SW480 (cell line): ENCODE data around the gene SERTAD1.
A peak's percentile ranks its signal among the peaks of the same experiment; 100 is the strongest.
"Not testable (repeated sequence)": the region's sequence is repeated elsewhere in the genome, so short reads cannot be mapped to it uniquely, and the experiment has no call there.

Experiments used
- DNase-seq: peaks from one replicate; pipeline ENCODE4 v3.0.0-alpha.2; 2016; ENCODE audit warnings: low spot score

Gene SERTAD1

DNA sequence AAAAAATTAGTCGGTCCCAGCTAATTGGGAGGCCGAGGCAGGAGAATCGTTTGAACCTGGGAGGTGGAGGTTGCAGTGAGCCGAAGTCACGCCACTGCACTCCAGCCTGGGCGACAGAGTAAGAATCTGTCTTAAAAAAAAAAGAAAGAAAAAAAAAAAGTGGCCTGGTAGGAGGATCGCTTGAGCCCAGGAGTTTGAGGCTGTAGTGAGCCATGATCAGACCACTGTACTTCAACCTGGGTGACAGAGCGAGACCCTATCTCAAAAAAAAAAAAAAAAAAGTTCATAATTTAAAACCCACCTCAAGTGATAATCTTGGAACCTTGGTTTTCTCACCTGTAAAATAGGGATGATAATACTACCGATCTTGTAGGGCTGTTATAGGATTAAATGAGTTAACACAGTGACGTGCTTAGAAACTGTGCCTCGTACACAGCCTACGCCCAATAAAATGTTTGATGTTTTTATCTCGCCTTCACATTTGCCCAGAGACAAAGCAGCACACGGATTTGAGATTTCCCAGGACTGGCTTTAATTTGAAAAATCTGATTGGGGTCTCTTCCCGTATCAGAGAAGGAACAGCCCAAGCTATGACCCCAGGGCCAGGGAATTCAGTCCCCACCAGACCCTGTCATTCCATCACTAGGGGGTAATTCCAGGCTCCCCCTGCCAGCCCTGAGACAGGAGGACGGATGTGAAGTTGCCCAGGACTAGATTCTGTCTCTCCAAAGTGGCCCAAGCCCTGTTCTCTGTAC is 3.6 kb downstream of the SERTAD1 start:
- DNase-seq = no peak

DNA sequence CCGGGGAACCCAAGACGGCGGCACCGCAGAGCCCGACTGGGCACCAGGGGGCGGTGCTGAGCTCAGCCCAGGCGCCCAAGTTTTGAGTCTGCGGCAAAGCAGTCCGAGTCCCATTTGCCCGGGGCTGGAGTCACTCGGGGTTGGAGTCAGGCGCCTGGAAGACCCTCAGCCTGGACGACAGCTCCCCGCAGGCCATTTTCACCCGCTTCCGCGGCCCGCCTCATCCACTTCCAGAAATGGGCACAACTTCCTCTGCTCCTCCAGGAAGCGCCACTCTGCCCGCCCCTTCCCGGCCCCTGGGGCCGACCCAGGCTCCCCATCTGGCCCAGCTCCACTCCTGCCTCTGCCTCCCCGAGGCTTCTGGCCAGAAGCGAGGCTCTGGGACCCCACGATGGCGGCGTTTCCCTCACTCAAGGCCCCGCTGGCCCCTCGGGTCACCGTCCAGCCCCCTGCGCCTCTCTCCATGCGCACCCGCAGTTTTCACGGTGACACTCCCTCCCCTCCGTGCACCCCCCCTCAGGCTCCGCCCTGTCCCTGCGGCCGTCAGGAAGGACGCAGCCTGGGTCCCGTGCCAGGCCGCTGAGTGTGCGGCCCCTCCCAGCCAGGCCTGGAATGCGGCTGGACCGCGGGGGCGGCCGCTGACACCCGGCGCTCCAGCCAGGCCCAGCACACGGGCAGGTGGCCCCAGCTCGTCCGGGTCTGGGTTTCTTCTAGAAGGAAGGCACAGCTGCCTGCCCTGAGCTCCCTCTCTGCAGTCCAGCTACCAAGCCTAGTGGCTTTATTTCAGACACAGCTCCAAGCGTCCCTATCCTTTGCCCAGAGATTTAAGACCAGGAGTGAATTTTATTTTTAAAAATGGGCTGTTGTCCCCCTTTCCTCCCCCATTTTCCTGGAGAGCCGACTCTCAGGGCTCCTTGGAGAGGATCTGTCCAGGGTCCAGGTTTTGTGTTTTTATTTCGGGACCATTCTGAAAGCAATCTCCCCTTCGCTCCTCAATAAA is 4.7 kb downstream of the SERTAD1 start:
- DNase-seq = peak; percentile 94

DNA sequence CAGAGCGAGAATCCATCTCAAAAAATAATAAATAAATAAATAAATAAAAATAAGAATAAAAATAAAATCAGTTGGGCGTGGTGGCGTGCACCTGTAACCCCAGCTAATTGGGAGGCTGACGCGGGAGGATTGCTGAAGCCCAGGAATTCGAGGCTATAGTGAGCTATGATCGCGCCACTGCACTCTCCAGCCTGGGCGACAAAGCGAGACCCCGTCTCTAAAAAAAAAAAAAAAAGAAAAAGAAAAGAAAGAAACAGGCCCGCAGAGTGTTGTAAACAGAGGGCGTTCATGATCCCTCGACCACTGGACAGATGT is 5.4 kb downstream of the SERTAD1 start:
- DNase-seq = no peak

DNA sequence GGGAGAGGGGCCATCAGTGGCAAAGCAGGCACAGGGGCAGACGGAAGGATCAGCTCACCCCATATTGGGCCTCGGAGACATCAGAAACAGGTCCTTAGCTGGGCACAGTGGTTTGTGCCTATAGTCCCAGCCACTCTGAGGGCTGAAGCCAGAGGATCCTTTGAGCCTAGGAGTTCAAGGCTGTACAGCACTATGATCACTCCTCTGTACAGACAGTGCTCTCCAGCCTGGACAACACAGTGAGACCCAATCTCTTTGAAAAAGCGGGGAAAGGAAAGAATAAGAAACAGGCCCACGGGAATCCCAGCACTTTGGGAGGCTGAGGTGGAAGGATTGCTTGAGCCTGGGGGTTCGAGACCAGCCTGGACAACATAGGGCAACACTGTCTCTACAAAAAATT is 6.0 kb downstream of the SERTAD1 start:
- no peak for DNase-seq

DNA sequence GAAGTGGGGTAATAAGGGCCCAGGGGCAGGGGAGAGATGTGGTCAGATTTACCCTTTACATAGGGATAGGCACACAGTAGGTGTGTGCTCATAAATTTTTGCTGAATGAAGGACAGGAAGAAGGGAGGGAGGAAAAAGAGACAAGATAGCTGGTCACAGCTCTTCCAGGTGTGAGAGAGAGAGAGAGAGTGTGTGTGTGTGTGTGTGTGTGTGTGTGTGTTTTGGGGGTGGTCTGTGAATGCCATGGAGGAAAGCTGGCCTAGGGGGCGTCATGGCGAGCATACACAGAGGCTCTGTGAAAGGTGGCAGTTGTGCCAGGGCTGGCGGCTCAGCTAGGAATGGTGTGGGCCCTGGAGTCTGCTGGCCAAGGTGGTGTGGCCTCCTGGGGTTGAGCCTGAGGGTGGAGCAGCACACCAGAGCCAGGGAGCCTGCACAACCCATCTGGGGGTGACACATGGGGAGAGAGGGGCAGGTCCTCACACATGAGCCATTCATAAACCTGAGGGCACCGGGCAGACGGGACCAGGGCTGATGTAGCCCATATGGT is 6.7 kb downstream of the SERTAD1 start:
- DNase-seq = no peak

DNA sequence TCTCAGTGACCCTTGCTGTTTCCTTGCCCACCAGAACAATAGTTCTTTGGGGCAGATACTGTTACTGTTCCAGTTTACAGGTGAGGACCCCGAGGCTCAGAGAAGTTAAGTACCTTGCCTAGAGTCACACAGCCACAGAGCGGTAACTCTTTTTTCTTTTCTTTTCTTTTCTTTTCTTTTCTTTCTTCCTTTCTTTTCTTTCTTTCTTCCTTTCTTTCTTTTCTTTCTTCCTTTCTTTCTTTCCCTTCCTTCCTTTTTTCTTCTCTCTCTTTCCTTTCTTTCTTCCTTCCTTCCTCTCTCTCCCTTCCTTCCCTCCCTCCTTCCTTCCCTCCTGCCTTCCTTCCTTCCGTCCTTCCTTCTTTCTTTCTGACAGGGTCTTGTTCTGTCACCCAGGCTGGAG is 7.8 kb downstream of the SERTAD1 start:
- DNase-seq = no peak

DNA sequence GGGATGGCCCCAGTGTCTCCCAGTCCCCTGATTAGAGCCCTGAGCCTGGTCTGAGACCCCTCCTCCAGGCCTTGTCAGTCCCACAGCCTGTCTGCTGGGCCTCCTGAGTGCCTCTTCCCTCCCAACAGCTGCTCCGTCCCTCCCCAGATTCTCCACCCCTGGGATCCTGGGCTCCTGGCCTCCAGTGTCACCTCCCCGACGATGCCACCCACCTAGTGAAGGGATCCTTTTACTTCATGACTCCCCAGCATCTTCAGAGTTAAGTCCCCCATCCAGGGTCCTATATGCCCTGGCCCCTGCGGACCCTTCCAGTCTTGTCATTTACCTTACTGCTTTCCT is 8.2 kb downstream of the SERTAD1 start:
- no peak for DNase-seq

DNA sequence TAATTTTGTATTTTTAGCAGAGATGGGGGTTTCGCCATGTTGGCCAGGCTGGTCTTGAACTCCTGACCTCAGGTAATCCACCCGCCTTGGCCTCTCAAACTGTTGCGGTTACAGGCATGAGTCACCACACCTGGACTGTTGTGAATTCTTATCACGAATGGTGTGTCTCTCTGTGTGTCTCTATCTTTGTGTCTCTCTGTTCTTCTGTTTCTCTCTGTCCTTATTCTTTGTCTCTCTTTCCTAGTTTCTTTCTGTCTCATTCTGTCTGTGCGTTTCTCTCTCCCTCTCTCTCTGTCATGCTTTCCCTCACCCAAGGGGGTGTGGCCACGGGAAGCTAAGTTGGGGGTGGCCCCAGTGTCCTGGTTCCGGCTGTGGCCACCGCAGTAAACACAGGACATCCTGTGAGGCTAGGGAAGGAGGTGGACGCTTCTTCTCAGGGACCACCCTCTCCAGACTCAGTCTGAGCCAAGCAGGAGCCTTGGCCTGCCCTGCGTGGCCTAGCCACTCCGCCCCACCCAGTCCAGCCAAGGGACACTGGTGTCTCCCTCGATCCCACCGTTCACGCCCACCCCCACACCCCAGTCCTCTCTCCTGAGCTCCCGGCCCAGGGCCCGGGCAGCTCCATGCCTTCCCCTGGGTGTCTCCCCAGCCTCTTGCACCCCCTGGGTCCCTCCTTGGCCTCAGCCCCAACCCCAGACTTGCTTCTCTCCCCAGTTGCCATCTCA is 8.7 kb downstream of the SERTAD1 start:
- DNase-seq = peak; percentile 82

DNA sequence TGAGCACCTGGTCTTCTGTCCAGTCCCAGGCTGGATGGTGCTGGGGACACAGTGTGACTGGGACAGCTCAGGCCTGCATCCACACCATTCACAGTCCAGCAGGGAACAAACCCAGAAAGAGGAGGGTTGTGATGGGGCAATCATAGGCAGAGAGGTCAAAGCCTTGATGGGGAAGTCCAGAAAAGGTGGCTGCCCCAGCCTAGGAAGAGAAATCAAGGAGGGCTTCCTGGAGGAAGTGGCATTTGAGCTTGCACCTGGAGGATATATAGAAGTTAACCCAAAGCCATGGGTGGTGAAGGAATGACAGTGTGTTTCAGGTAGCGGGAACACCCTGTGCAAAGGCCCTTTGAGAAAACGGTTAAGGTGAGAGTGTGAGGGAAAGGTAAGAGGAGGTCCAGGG is 10.0 kb downstream of the SERTAD1 start:
- DNase-seq = no peak

DNA sequence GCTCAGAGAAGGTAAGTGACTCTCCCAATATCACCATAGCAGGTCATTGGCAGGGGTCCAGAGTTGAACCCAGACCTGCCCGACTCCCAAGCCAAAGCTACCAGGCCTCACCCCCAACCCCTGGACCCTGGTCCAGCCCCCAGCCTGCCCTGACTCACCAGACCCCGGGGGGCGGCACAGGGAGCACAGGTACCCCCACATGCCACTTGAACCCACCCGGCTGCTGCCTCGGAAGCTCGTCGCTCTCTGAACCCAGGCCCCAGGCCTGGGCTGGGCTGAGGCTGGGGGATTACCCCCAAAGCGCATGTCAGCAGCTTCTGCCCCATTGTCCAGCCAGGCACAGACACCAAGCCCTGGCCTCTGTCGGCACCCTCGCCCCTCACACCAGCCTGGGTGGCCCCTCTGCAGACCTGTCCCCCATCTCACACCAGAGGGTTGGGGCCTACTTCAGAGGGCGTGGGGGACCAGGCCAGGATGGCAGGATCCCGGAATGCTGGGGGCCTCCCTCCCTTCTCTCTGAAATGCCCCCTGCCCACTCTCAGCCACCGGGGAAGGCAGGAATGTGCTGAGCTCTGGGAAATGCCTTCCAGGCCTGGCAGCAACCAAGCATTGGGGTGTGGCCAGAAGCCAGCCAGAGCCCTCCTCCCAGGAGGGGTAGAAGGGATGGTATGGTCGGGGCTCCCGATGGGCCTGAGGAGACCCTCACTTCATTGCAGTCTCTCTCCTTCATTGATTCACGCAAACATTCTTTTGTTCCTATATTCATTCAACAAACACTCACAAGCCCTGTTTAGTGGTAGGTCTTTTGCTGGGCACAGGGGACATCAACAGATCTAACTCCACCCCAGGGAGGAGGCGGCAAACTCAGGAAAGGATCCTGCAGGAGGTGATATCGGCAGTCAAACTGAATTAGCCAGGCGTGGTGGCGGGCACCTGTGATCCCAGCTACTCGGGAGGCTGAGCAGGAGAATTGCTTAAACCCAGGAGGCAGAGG is 11.0 kb downstream of the SERTAD1 start:
- no peak for DNase-seq

DNA sequence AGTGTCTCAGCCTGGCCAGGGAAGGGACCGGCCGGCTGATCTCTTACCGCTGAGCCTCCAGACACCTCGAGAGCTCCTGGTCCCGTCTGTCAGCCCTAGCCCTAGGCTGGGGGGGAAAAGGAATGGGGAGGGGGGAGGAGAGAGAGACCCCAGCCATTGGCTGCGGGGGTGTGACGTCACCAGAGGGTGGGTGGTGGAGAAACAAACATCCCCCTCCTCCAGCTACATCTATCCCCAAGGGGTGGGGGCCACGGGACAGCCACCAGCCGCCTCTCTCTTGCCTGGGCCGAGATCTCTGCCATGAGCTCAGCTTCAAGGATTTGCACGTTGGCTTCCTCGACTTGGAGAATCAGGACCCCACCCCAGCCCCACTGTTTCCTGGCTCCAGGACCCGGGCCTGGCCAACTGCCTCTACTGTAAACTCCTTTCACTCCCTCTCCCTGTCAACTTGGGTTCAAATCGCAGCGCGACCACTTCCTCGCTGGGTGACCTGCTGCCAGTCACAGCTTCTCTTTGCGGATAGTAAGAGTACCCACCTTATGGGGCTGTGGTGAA is 12.4 kb downstream of the SERTAD1 start, which contains the start of gene PRX:
Gene PRX (minus strand): TSS at position 88 of the 555 bp plus-strand sequence. CDS start 5,446 bp downstream, outside the sequence.
- no peak for DNase-seq

DNA sequence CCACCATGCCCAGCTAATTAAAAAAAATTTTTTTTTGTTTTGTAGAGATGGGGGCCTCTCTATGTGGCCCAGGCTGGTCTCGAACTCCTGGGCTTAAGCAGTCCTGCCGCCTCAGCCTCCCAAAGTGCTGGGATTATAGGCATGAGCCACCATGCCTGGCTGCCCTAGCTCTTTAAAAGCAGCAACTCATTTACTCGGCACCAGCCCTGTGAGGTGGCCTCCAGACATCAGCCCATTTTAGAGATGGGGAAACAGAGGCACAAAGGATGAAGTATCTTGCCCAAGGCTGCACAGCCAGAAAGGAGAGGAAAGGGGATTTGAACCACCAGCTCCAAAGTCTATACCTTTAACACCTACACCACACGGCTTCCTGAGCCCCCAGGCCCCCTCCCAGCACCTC is 12.9 kb downstream of the SERTAD1 start:
- no peak for DNase-seq

DNA sequence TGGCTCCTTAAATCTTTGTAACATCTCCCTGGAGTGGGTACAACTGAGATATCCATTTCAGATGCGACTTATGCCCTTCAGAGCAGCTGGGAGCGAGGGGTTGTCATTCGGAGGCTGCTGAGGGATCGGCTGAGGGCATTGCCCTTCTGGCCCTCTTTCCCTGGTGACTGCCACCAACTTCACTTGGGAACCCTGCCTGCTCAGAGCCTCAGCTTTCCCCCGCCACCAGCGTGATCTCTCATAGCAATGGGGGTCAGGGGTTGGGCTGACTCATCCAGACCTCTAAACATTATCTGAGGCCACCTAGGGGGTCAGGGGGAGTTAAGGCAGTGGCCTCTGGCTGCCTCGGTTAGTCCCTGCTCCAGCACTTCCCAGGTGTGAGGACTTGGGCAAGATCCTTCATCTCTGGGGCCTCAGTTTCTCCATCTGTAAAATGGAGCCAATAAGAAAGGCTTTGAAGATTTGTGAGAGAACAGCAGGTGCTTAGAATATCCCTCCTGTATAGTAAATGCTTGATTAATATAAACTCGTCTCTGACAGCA is 13.8 kb downstream of the SERTAD1 start:
- DNase-seq = no peak

DNA sequence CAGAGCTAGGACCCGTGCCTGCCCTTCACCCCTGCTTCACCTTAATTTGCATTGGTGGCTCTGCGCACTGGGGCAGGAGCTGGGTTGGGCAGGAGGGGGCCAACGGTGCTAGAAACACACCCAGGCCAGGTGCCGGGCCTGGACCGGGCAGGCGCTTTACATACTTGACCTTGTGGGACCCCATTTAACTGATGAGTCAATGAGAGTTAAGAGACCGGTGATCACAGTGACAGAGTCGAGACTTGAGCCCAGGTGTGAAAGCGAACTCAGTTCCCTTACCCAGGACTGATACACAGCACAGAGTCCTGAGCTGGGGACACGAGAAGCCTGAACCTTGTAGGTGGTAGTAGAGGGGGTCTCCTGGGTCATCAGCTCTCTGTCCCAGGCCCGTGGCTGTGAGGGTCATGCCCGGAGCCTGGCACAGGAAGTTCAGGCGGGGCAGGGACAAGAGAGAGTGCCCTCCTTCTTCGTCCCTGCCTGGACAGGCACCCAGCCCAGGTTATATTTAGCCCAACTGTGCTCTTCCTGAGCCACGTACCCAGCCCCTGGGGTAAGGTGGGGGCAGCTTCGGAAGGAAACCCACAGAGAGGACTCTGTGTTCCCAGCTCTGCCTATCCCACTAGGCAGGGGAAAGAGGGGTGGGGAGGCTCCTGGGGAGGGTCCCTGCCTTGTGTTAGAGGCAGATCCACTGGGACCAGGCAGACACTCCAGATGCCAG is 14.5 kb downstream of the SERTAD1 start:
- DNase-seq = no peak

DNA sequence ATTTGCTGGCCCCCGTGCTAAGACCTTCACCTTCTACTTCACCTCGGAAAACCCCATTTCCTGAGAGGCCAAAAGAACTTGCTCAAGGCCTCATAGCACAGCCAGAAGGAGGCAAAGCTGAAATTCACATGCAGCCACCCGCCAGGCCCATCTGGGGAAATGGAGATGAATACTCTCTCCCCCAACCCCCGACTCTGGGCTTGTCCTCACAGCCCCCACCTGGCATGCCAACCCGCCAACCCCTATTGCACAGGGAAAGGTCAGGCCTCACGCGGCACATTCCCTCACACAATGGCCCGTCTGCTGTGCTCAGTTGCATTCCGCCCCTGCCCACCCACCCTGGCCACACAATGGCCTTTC is 15.8 kb downstream of the SERTAD1 start:
- DNase-seq = no peak

DNA sequence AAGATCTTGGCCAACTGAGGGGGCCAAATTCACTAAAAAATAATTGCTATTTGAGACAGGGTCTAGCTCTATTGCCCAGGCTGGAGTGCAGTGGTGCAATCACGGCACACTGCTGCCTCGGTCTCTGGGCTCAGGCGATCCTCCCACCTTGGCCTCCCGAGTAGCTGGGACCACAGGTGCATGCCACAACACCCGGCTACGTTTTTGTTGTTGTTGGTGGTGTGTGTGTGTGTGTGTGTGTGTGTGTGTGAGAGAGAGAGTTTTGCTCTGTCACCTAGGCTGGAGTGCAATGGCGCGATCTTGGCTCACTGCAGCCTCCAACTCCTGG is 17.2 kb downstream of the SERTAD1 start:
- DNase-seq = not testable (repeated sequence)

DNA sequence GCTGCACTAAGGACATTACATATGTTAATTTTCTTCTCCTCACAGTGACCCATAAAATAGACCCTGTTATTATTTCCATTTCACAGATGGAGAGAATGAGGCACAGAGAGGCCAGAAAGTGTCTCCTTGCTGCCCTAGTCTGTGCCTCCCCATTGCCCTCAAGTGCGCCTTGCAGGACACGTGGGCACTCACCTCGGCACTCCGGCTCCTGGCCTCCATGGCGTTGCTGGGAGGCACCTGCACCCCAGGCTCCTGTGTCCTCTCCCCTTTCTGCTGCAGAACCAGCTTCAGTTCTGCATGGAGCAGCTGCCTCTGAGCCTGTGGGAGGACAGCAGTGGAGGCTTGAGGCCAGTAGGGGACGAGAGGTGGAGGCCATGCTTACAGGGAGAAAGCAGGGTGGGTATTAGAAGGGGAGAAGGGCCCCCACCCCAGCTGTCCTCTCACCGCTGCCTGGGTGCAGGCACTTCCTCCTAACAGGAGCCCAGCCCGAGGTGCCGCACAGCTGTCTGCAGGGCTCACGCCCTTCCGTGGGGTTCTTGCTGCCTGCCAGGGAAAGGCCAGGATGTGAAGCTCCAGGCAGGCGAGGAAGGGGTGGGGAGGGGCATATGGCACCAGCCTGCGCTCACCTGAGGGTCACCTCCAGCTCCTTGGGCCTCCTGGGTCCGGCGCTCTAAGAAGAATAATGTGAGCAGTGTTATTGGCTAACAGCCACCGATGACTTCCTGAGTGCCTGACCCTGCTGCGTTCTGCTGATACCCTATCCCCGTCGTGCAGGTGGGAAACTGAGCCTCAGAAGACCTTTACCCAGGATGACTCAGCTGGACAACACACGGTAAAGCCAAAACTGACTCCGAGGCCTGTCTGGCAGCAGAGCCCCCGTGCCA is 17.8 kb downstream of the SERTAD1 start:
- no peak for DNase-seq

DNA sequence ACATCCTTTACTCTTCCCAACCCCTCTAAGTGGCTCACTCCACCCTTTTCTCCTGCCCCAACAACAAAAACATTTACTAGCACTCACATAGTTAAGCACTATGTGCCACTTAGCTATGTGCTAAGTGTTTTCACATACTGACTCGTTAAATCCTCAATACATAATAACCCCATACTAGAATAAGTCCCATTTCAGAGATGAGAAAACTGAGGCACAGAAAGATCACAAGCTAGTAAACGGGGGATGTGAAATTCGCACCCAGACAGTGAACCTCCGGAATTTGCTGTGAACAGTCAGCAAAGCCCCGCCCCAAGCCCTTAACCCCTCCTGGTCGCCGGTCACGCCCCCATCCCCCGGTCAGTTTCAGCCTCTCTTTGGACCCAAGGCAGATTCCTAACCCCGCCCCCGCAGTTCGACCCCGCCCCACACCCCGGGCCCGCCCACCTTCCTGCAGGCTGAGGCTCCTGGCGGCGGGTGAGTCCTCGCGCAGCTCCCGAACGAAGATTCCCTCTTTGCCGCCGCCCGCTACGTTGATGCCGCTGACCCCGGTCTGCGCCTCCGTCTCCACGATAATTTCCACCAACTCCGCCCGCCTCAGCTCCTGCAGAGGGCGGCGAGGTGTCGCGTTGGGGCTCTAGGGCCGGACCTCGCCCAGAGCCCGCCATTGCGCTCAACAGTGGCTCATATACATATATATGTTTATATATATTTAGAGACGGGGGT is 22.4 kb downstream of the SERTAD1 start:
- DNase-seq = peak; percentile 91
